Endothelial cell of umbilical vein (primary cell): Measurements from ENCODE around the gene HYDIN.

Experiments used
- CTCF ChIP-seq, 2 donors: IDR thresholded peaks; 1 replicate in 1 of 2; 2 replicates in 1 of 2; pipeline ENCODE4 v1.5.1; 2011; ENCODE audit warnings: low read length in 2 of 2, mild to moderate bottlenecking in 2 of 2, moderate library complexity in 2 of 2, control low read depth in 1 of 2, inconsistent platforms in 1 of 2, low read depth in 1 of 2; ENCODE audit not compliant: insufficient read depth in 1 of 2; ENCODE audit errors: extremely low read depth in 1 of 2
- EZH2 ChIP-seq: IDR thresholded peaks from 2 replicates; pipeline ENCODE4 v1.6.1; 2012; ENCODE audit warnings: borderline replicate concordance, low read depth, mild to moderate bottlenecking, moderate library complexity, low read length, inconsistent platforms; ENCODE audit not compliant: severe bottlenecking
- FOS ChIP-seq: IDR thresholded peaks from 2 replicates; pipeline ENCODE4 v1.6.1; 2011; ENCODE audit warnings: mild to moderate bottlenecking, low read length, moderate library complexity, borderline replicate concordance; ENCODE audit not compliant: insufficient read depth
- MAX ChIP-seq: IDR thresholded peaks from 2 replicates; pipeline ENCODE4 v1.6.1; 2011; ENCODE audit not compliant: insufficient read depth, insufficient read length
- POLR2A ChIP-seq: IDR thresholded peaks from 2 replicates; pipeline ENCODE4 v1.6.1; 2012; ENCODE audit warnings: low read depth, mild to moderate bottlenecking, control low read depth, low read length
- POLR2AphosphoS5 ChIP-seq: IDR thresholded peaks from 2 replicates; pipeline ENCODE4 v1.6.1; 2012; ENCODE audit warnings: low read depth, mild to moderate bottlenecking, control low read depth, low read length, moderate library complexity; ENCODE audit not compliant: insufficient read depth

- TF ChIP-seq CTCF (IDR thresholded peaks at IDR 0.05; ENCODE audit: extremely low read depth in 1 of 2, insufficient read depth in 1 of 2, low read depth in 1 of 2, low read length in 2 of 2) (no peak), POLR2A (no peak), POLR2AphosphoS5 (no peak), EZH2 (no peak), MAX (no peak), FOS (no peak)
Measured at GRCh38 chr16:71226229-71227141, 4.0 kb downstream of the HYDIN start.
